ENCODE results near the gene MAEA. TPM values are rescaled to one million over a fixed set of nuclear protein-coding genes. Genes with fewer than 3 reads are reported as not detected.
A peak's percentile ranks its signal among the peaks of the same experiment; 100 is the strongest.

MAEA gene
- total RNA-seq, 2 donors from 2014 or later = 46.9 to 75.8 TPM

DNA sequence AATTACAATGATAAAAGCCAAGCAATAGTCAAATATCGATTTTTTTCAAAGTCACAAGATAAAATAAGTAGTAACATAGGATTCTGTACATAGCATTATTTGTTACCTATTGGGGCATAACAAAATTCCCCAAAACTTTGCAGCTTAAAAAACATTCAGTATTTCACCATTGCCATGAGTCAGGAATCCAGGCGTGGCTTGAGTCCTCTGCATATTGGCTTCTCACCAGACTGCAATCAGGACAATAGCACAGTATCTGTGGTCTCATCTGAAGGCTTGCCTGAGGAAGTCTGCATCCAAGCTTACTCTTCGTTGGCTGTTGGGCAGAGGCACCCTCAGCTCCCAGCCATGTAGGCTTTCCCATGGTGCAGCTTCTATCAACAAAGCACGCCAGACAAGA, 34.5 kb upstream of the MAEA start:
- Mint-ChIP-seq H3K27me3 (no peaks in the 10 kb centered on the region), H3K36me3 (ENCODE audit: low read depth) (no peaks in the 10 kb centered on the region), H3K4me1 (peaks cover 49% of the 10 kb centered on the region), H3K27ac (peak overlapping the region; percentile 98), H3K4me3 (no peak overlapping the region)
- no peaks in the 10 kb centered on the region for H3K9me3 ChIP-seq (ENCODE audit: control insufficient read depth, low read length, poor library complexity, severe bottlenecking)
- no peak for DNase-seq
- no peak for ATAC-seq

DNA sequence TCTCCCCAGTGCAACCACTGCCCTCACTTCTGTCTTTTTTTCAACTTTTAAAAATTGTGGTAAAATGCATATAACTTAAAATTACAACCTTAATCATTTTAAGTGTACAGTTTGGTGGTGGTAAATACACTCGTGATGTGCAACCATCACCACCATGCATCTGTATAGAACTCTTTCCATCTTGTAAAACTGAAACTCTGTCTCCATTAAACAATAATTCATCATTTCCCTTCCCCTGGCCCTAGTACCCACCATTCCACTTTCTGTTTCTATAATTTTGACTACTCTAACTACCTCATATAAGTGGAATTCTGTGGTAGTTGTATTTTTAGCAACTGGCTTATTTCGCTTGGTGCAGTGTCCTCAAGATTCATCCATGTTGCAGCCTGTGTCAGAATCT, 34.0 kb upstream of the MAEA start:
- DNase-seq = no peak
- no peaks in the 10 kb centered on the region for H3K36me3 Mint-ChIP-seq (ENCODE audit: low read depth)
- peaks cover 4% of the 10 kb centered on the region for H3K27me3 Mint-ChIP-seq
- H3K9me3 ChIP-seq (ENCODE audit: control insufficient read depth, low read length, poor library complexity, severe bottlenecking) = no peaks in the 10 kb centered on the region
- no peak for ATAC-seq
- peak overlapping the region; percentile 98 for H3K27ac Mint-ChIP-seq
- peaks cover 50% of the 10 kb centered on the region for H3K4me1 Mint-ChIP-seq
- no peak overlapping the region for H3K4me3 Mint-ChIP-seq

DNA sequence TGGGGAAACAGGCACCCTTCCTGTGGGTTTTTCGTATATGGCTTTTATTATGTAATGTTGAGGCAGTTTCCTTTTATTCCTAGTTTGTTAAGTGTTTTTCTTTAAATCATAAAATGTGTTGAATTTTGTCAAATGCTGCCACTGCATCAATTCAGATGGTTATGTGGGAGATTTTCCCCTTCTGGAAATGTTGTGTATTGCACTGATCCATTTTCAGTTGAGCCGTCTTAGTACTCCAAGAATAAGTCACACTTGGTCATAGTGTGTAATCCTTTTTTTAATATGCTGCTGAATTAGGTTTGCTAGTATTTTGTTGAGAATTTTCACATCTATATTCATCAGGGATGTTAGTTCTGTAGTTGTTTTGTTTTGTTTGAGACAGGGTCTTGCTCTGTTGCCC, 31.2 kb upstream of the MAEA start:
- ATAC-seq (no peak), DNase-seq (no peak)
- Mint-ChIP-seq H3K36me3 (ENCODE audit: low read depth) (no peaks in the 10 kb centered on the region), H3K4me1 (peaks cover 36% of the 10 kb centered on the region), H3K4me3 (no peak overlapping the region), H3K27ac (no peak overlapping the region), H3K27me3 (peaks cover 4% of the 10 kb centered on the region)
- H3K9me3 ChIP-seq (ENCODE audit: control insufficient read depth, low read length, poor library complexity, severe bottlenecking) = no peaks in the 10 kb centered on the region

GRCh38 chr4:1259966-1260365, 29.7 kb upstream of the MAEA start:
- DNase-seq (no peak), ATAC-seq (no peak)
- H3K9me3 ChIP-seq (ENCODE audit: control insufficient read depth, low read length, poor library complexity, severe bottlenecking) = no peaks in the 10 kb centered on the region
- Mint-ChIP-seq H3K4me3 (no peak overlapping the region), H3K36me3 (ENCODE audit: low read depth) (no peaks in the 10 kb centered on the region), H3K4me1 (peaks cover 22% of the 10 kb centered on the region), H3K27ac (no peak overlapping the region), H3K27me3 (peaks cover 4% of the 10 kb centered on the region)

- no peak for DNase-seq
- Mint-ChIP-seq H3K27me3 (peaks cover 4% of the 10 kb centered on the region), H3K27ac (no peak overlapping the region), H3K4me1 (peaks cover 21% of the 10 kb centered on the region), H3K4me3 (peak overlapping the region; percentile 33), H3K36me3 (ENCODE audit: low read depth) (no peaks in the 10 kb centered on the region)
- no peak for ATAC-seq
- no peaks in the 10 kb centered on the region for H3K9me3 ChIP-seq (ENCODE audit: control insufficient read depth, low read length, poor library complexity, severe bottlenecking)
Measured at GRCh38 chr4:1260418-1261106, 29.1 kb upstream of the MAEA start.

DNA sequence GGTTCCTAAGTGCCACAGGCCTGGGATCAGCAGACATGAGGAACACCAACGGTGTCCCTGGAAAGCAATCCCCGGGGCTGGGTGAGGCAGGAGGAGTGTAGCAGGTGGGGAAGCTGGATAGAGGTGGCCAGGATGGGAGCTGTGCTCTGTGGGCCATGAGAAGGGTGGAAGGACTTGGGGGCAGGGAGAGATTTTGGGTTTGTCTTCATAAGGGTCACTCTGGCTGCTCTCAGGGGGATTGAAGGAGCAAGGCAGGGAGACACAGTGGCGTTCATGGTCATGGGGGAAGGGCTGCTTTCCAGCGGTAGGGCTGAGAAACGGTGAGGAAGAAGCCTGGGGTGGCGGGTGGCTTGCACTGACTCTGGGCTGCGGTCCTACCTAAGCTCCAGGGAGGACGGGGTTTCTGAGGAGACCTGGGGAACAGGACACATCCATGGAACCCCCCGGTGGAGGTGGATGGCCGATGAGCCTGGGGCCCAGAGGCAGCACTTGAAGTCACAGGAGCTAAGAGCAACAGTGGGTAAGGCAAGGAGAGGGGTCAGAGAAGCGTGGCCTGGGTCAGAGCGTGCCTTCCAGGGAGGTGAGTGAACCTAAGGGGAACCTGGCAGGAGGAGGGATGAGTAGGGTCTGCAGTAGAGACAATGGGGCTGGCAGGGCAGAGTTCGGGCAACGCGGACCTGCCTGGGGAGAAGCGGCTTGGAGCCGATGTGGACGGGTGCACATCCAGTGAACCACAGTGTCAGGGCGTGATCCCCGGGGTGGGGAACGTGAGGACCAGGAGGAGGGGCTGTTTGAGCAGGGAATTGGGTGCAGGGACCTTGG, 28.4 kb upstream of the MAEA start:
- Mint-ChIP-seq H3K27me3 (peaks cover 4% of the 10 kb centered on the region), H3K4me1 (peaks cover 18% of the 10 kb centered on the region), H3K4me3 (no peak overlapping the region), H3K36me3 (ENCODE audit: low read depth) (no peaks in the 10 kb centered on the region), H3K27ac (peak overlapping the region; percentile 8)
- ATAC-seq (no peak), DNase-seq (no peak)
- no peaks in the 10 kb centered on the region for H3K9me3 ChIP-seq (ENCODE audit: control insufficient read depth, low read length, poor library complexity, severe bottlenecking)

DNA sequence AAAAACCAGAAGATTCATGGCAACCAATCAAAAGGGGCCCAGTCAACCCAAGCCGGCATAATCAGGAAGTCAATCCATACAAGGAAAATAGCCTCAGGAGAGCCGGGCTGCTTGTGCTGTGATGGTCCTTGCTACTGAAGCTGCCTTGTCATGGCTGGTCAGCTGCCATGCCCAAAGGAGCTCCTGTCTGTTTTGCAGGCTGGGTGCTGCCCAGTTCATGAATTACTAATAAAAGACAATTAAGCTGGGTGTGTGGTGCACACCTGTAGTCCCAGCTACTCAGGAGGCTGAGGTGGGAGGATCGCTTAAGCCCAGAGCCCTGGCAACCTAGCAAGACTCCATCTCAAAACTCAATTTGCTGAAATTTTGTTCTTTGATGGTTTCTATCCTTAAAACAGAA, 24.7 kb upstream of the MAEA start:
- no peaks in the 10 kb centered on the region for H3K9me3 ChIP-seq (ENCODE audit: control insufficient read depth, low read length, poor library complexity, severe bottlenecking)
- ATAC-seq (no peak), DNase-seq (no peak)
- Mint-ChIP-seq H3K36me3 (ENCODE audit: low read depth) (no peaks in the 10 kb centered on the region), H3K27me3 (peaks cover 4% of the 10 kb centered on the region), H3K27ac (no peak overlapping the region), H3K4me1 (peaks cover 21% of the 10 kb centered on the region), H3K4me3 (no peak overlapping the region)

- H3K27ac Mint-ChIP-seq = no peak overlapping the region
- no peak for ATAC-seq
- H3K4me1 Mint-ChIP-seq = peaks cover 17% of the 10 kb centered on the region
- H3K9me3 ChIP-seq (ENCODE audit: control insufficient read depth, low read length, poor library complexity, severe bottlenecking) = no peaks in the 10 kb centered on the region
- no peaks in the 10 kb centered on the region for H3K36me3 Mint-ChIP-seq (ENCODE audit: low read depth)
- H3K27me3 Mint-ChIP-seq = peaks cover 3% of the 10 kb centered on the region
- no peak for DNase-seq
- H3K4me3 Mint-ChIP-seq = no peak overlapping the region
Measured at GRCh38 chr4:1265351-1265750, 24.3 kb upstream of the MAEA start.

GRCh38 chr4:1266881-1267763, 22.6 kb upstream of the MAEA start:
- DNase-seq (no peak), ATAC-seq (peak; percentile 74)
- peak overlapping the region; percentile 87 for H3K4me3 Mint-ChIP-seq
- no peaks in the 10 kb centered on the region for H3K27me3 Mint-ChIP-seq
- H3K36me3 Mint-ChIP-seq (ENCODE audit: low read depth) = no peaks in the 10 kb centered on the region
- peak overlapping the region; percentile 94 for H3K27ac Mint-ChIP-seq
- H3K4me1 Mint-ChIP-seq = peaks cover 9% of the 10 kb centered on the region
- H3K9me3 ChIP-seq (ENCODE audit: control insufficient read depth, low read length, poor library complexity, severe bottlenecking) = no peaks in the 10 kb centered on the region

GRCh38 chr4:1269209-1269608, 20.5 kb upstream of the MAEA start:
- peaks cover 9% of the 10 kb centered on the region for H3K4me1 Mint-ChIP-seq
- no peaks in the 10 kb centered on the region for H3K27me3 Mint-ChIP-seq
- DNase-seq (no peak), ATAC-seq (no peak)
- no peaks in the 10 kb centered on the region for H3K36me3 Mint-ChIP-seq (ENCODE audit: low read depth)
- no peak overlapping the region for H3K27ac Mint-ChIP-seq
- H3K9me3 ChIP-seq (ENCODE audit: control insufficient read depth, low read length, poor library complexity, severe bottlenecking) = no peaks in the 10 kb centered on the region
- H3K4me3 Mint-ChIP-seq = no peak overlapping the region

GRCh38 chr4:1271686-1272085, 18.0 kb upstream of the MAEA start:
- Mint-ChIP-seq H3K36me3 (ENCODE audit: low read depth) (no peaks in the 10 kb centered on the region), H3K4me1 (peaks cover 12% of the 10 kb centered on the region), H3K27ac (no peak overlapping the region), H3K4me3 (no peak overlapping the region), H3K27me3 (no peaks in the 10 kb centered on the region)
- DNase-seq (no peak), ATAC-seq (no peak)
- H3K9me3 ChIP-seq (ENCODE audit: control insufficient read depth, low read length, poor library complexity, severe bottlenecking) = no peaks in the 10 kb centered on the region

- Mint-ChIP-seq H3K4me1 (peaks cover 5% of the 10 kb centered on the region), H3K27ac (no peak overlapping the region), H3K4me3 (no peak overlapping the region), H3K36me3 (ENCODE audit: low read depth) (no peaks in the 10 kb centered on the region), H3K27me3 (peaks cover 5% of the 10 kb centered on the region)
- no peak for DNase-seq
- no peaks in the 10 kb centered on the region for H3K9me3 ChIP-seq (ENCODE audit: control insufficient read depth, low read length, poor library complexity, severe bottlenecking)
- ATAC-seq = no peak
Measured at GRCh38 chr4:1274871-1275270, 14.8 kb upstream of the MAEA start.

- Mint-ChIP-seq H3K4me3 (no peak overlapping the region), H3K27me3 (peaks cover 5% of the 10 kb centered on the region), H3K36me3 (ENCODE audit: low read depth) (no peaks in the 10 kb centered on the region), H3K27ac (no peak overlapping the region), H3K4me1 (peaks cover 5% of the 10 kb centered on the region)
- no peak for ATAC-seq
- no peak for DNase-seq
- no peaks in the 10 kb centered on the region for H3K9me3 ChIP-seq (ENCODE audit: control insufficient read depth, low read length, poor library complexity, severe bottlenecking)
Measured at GRCh38 chr4:1276984-1277383, 12.7 kb upstream of the MAEA start.

All from T-helper 17 cell (primary cell).